Measurements from ENCODE around the gene MATN1.

Gene MATN1

GRCh38 chr1:30730346-30731108, 7.1 kb upstream of the MATN1 start:
- no peak for DNase-seq

- no peak for DNase-seq
Observed at GRCh38 chr1:30729901-30730300, 6.5 kb upstream of the MATN1 start.

- no peak for DNase-seq
Observed at GRCh38 chr1:30728832-30729638, 5.7 kb upstream of the MATN1 start.

GRCh38 chr1:30728340-30728739, 5.0 kb upstream of the MATN1 start:
- DNase-seq: no peak

- no peak for DNase-seq
Observed at GRCh38 chr1:30727824-30728223, 4.4 kb upstream of the MATN1 start.

- DNase-seq: no peak
Observed at GRCh38 chr1:30726773-30727684, 3.6 kb upstream of the MATN1 start.

- DNase-seq: no peak
Observed at GRCh38 chr1:30726236-30726635, 2.9 kb upstream of the MATN1 start.

- DNase-seq: no peak
Observed at GRCh38 chr1:30725450-30726095, 2.2 kb upstream of the MATN1 start.

- DNase-seq: no peak
Observed at GRCh38 chr1:30724655-30725421, 1.5 kb upstream of the MATN1 start.

GRCh38 chr1:30724175-30724574, 790 bp upstream of the MATN1 start:
- DNase-seq: no peak

- no peak for DNase-seq
Observed at GRCh38 chr1:30721812-30722537, 1.4 kb downstream of the MATN1 start.

GRCh38 chr1:30721341-30721793, 2.0 kb downstream of the MATN1 start:
- DNase-seq: no peak

GRCh38 chr1:30720271-30721223, 2.8 kb downstream of the MATN1 start:
- no peak for DNase-seq

GRCh38 chr1:30719406-30720270, 3.7 kb downstream of the MATN1 start:
- no peak for DNase-seq

- DNase-seq: no peak
Observed at GRCh38 chr1:30718636-30719405, 4.6 kb downstream of the MATN1 start.

GRCh38 chr1:30718091-30718635, 5.2 kb downstream of the MATN1 start:
- peak; percentile 95 for DNase-seq

- DNase-seq: no peak
Observed at GRCh38 chr1:30716646-30717045, 6.7 kb downstream of the MATN1 start.

- DNase-seq: no peak
Observed at GRCh38 chr1:30715886-30716285, 7.5 kb downstream of the MATN1 start.

Measured in DMS 273 treated with DMSO at 0.1 percent for 48 hours (cell line).